Naive B cell (primary cell): ENCODE data around the gene GSG1L. TPM values are rescaled to one million over a fixed set of nuclear protein-coding genes. Genes with fewer than 3 reads are reported as not detected.

ENCODE experiments used
- ATAC-seq, 2 donors: fragments of 150-1000 bp; cut with Tn5 transposase; 2 replicates each; pipeline ENCODE4 v1.10.0; 2021; ENCODE audit warnings: low read depth in 2 of 2, mild to moderate bottlenecking in 2 of 2, moderate library complexity in 2 of 2
- DNase-seq: peaks from one replicate; pipeline ENCODE4 v3.0.0; 2022
- H3K27ac Mint-ChIP-seq, 6 donors: one replicate each; pipeline ENCODE4 v1.8.0; 2020 to 2022; ENCODE audit warnings: mild to moderate bottlenecking in 6 of 6, mixed read lengths in 6 of 6, moderate library complexity in 5 of 6, inconsistent platforms in 2 of 6
- H3K27me3 Mint-ChIP-seq, 3 donors: one replicate each; pipeline ENCODE4 v1.8.0; 2021 to 2022; ENCODE audit warnings: mixed read lengths in 3 of 3, mild to moderate bottlenecking in 1 of 3
- H3K36me3 Mint-ChIP-seq, 2 donors: one replicate each; pipeline ENCODE4 v1.8.0; 2020 to 2022; ENCODE audit warnings: mixed read lengths in 2 of 2, inconsistent platforms in 1 of 2, mild to moderate bottlenecking in 1 of 2
- H3K4me1 Mint-ChIP-seq, 3 donors: one replicate each; pipeline ENCODE4 v1.8.0; 2020 to 2022; ENCODE audit warnings: mixed read lengths in 3 of 3, inconsistent platforms in 1 of 3, mild to moderate bottlenecking in 1 of 3, moderate library complexity in 1 of 3
- H3K4me3 Mint-ChIP-seq, 8 donors: one replicate each; pipeline ENCODE4 v1.8.0; 2020 to 2022; ENCODE audit warnings: mild to moderate bottlenecking in 8 of 8, mixed read lengths in 8 of 8, moderate library complexity in 8 of 8, inconsistent platforms in 2 of 8
- H3K9me3 Mint-ChIP-seq, 7 donors: one replicate each; pipeline ENCODE4 v1.8.0; 2020 to 2022; ENCODE audit warnings: mixed read lengths in 7 of 7, mild to moderate bottlenecking in 5 of 7, inconsistent platforms in 2 of 7, moderate library complexity in 1 of 7
- polyA plus RNA-seq, 6 donors: library from polyadenylated mRNA; unstranded; fragments of 300-500 nt; fragmentation: Illumina TruSeq; gene quantifications; one replicate each; pipeline ENCODE4 v1.2.3, GENCODE V29; 2021; ENCODE audit warnings: low read depth in 6 of 6

Gene GSG1L
- polyA plus RNA-seq, 6 donors from 2014 or later: not detected

- no peak for DNase-seq
- no peak overlapping the region for H3K4me3 Mint-ChIP-seq
- H3K27ac Mint-ChIP-seq: no peak overlapping the region
- peaks cover 0 to 9% (median 0%) of the 10 kb centered on the region in 7 donors for H3K9me3 Mint-ChIP-seq
- H3K4me1 Mint-ChIP-seq: no peaks in the 10 kb centered on the region
- peaks cover 0 to 8% of the 10 kb centered on the region in 2 donors for H3K36me3 Mint-ChIP-seq
- no peak for ATAC-seq
- H3K27me3 Mint-ChIP-seq: peaks cover 8 to 51% (median 18%) of the 10 kb centered on the region in 3 donors
These were observed 219.7 kb downstream of the GSG1L start for GRCh38 chr16:27843800-27844199.

GRCh38 chr16:27841911-27842310 lies 221.6 kb downstream of the GSG1L start:
- Mint-ChIP-seq H3K4me3 (no peak overlapping the region), H3K9me3 (peaks cover under 1 to 12% (median 2%) of the 10 kb centered on the region in 7 donors), H3K27ac (no peak overlapping the region), H3K4me1 (no peaks in the 10 kb centered on the region), H3K36me3 (peaks cover 0 to 2% of the 10 kb centered on the region in 2 donors), H3K27me3 (peaks cover 9 to 46% (median 14%) of the 10 kb centered on the region in 3 donors)
- ATAC-seq (no peak), DNase-seq (no peak)

GRCh38 chr16:27841061-27841801 lies 222.3 kb downstream of the GSG1L start:
- H3K9me3 Mint-ChIP-seq: peaks cover 4 to 18% (median 8%) of the 10 kb centered on the region in 7 donors
- H3K27me3 Mint-ChIP-seq: peaks cover 9 to 51% (median 20%) of the 10 kb centered on the region in 3 donors
- H3K36me3 Mint-ChIP-seq: peaks cover 0 to 9% of the 10 kb centered on the region in 2 donors
- ATAC-seq: no peak
- H3K27ac Mint-ChIP-seq: no peak overlapping the region
- H3K4me3 Mint-ChIP-seq: no peak overlapping the region
- no peaks in the 10 kb centered on the region for H3K4me1 Mint-ChIP-seq
- no peak for DNase-seq

GRCh38 chr16:27840311-27841060 lies 223.0 kb downstream of the GSG1L start:
- Mint-ChIP-seq H3K4me3 (no peak overlapping the region), H3K27ac (no peak overlapping the region), H3K27me3 (peaks cover 9 to 50% (median 21%) of the 10 kb centered on the region in 3 donors), H3K4me1 (no peaks in the 10 kb centered on the region), H3K36me3 (peaks cover 0 to 10% of the 10 kb centered on the region in 2 donors), H3K9me3 (peaks cover 4 to 14% (median 7%) of the 10 kb centered on the region in 7 donors)
- DNase-seq (no peak), ATAC-seq (no peak)

- H3K36me3 Mint-ChIP-seq: peaks cover 0 to 10% of the 10 kb centered on the region in 2 donors
- no peak overlapping the region for H3K27ac Mint-ChIP-seq
- ATAC-seq: no peak
- H3K4me1 Mint-ChIP-seq: no peaks in the 10 kb centered on the region
- H3K4me3 Mint-ChIP-seq: no peak overlapping the region
- peaks cover 9 to 51% (median 29%) of the 10 kb centered on the region in 3 donors for H3K27me3 Mint-ChIP-seq
- no peak for DNase-seq
- H3K9me3 Mint-ChIP-seq: peaks cover 4 to 14% (median 7%) of the 10 kb centered on the region in 7 donors
These were observed 224.1 kb downstream of the GSG1L start for GRCh38 chr16:27839419-27839818.

- H3K4me3 Mint-ChIP-seq: no peak overlapping the region
- ATAC-seq (no peak), DNase-seq (no peak)
- H3K27ac Mint-ChIP-seq: no peak overlapping the region
- H3K9me3 Mint-ChIP-seq: peaks cover 4 to 14% (median 7%) of the 10 kb centered on the region in 7 donors
- H3K4me1 Mint-ChIP-seq: no peaks in the 10 kb centered on the region
- H3K27me3 Mint-ChIP-seq: peaks cover 6 to 46% (median 29%) of the 10 kb centered on the region in 3 donors
- H3K36me3 Mint-ChIP-seq: peaks cover 0 to 10% of the 10 kb centered on the region in 2 donors
These were observed 224.9 kb downstream of the GSG1L start for GRCh38 chr16:27838536-27839175.

GRCh38 chr16:27829975-27830374 lies 233.5 kb downstream of the GSG1L start:
- Mint-ChIP-seq H3K4me1 (no peaks in the 10 kb centered on the region), H3K36me3 (peaks cover 0 to 10% of the 10 kb centered on the region in 2 donors), H3K27me3 (peaks cover 6 to 12% (median 6%) of the 10 kb centered on the region in 3 donors), H3K4me3 (no peak overlapping the region), H3K27ac (peak overlapping the region in 1 of 6 donors; percentile 40), H3K9me3 (peaks cover 11 to 24% (median 17%) of the 10 kb centered on the region in 7 donors)
- DNase-seq (no peak), ATAC-seq (no peak)

GRCh38 chr16:27828671-27829070 lies 234.8 kb downstream of the GSG1L start:
- peak overlapping the region in 1 of 6 donors; percentile 62 for H3K27ac Mint-ChIP-seq
- no peak for DNase-seq

GRCh38 chr16:27827765-27828164 lies 235.7 kb downstream of the GSG1L start:
- H3K27me3 Mint-ChIP-seq: peaks cover 0 to 10% (median 6%) of the 10 kb centered on the region in 3 donors
- H3K36me3 Mint-ChIP-seq: peaks cover 0 to 10% of the 10 kb centered on the region in 2 donors
- peaks cover 11 to 24% (median 17%) of the 10 kb centered on the region in 7 donors for H3K9me3 Mint-ChIP-seq
- no peak overlapping the region for H3K27ac Mint-ChIP-seq
- no peaks in the 10 kb centered on the region for H3K4me1 Mint-ChIP-seq
- ATAC-seq (no peak), DNase-seq (no peak)
- no peak overlapping the region for H3K4me3 Mint-ChIP-seq

More at GRCh38 chr16:27828671-27829070, 234.8 kb downstream of the GSG1L start:
- H3K4me3 Mint-ChIP-seq: no peak overlapping the region
- ATAC-seq: no peak
- H3K4me1 Mint-ChIP-seq: no peaks in the 10 kb centered on the region
- peaks cover 0 to 10% of the 10 kb centered on the region in 2 donors for H3K36me3 Mint-ChIP-seq
- peaks cover 11 to 24% (median 17%) of the 10 kb centered on the region in 7 donors for H3K9me3 Mint-ChIP-seq
- peaks cover 0 to 10% (median 6%) of the 10 kb centered on the region in 3 donors for H3K27me3 Mint-ChIP-seq

GRCh38 chr16:27826893-27827289 lies 236.6 kb downstream of the GSG1L start:
- Mint-ChIP-seq H3K27ac (no peak overlapping the region), H3K9me3 (peaks cover 11 to 23% (median 17%) of the 10 kb centered on the region in 7 donors)
- no peak for ATAC-seq

GRCh38 chr16:27826081-27826892 lies 237.2 kb downstream of the GSG1L start:
- Mint-ChIP-seq H3K4me1 (no peaks in the 10 kb centered on the region), H3K9me3 (peaks cover 11 to 22% (median 15%) of the 10 kb centered on the region in 7 donors), H3K27me3 (peaks cover under 1 to 10% (median 3%) of the 10 kb centered on the region in 3 donors), H3K4me3 (no peak overlapping the region), H3K27ac (no peak overlapping the region), H3K36me3 (peaks cover 0 to 10% of the 10 kb centered on the region in 2 donors)
- DNase-seq: no peak
- ATAC-seq: no peak

More at GRCh38 chr16:27826893-27827289, 236.6 kb downstream of the GSG1L start:
- Mint-ChIP-seq H3K36me3 (peaks cover 0 to 10% of the 10 kb centered on the region in 2 donors), H3K4me3 (no peak overlapping the region), H3K4me1 (no peaks in the 10 kb centered on the region), H3K27me3 (peaks cover 0 to 10% (median 3%) of the 10 kb centered on the region in 3 donors)
- DNase-seq: no peak

- no peaks in the 10 kb centered on the region for H3K36me3 Mint-ChIP-seq
- no peak for ATAC-seq
- DNase-seq: no peak
- H3K4me1 Mint-ChIP-seq: no peaks in the 10 kb centered on the region
- no peak overlapping the region for H3K4me3 Mint-ChIP-seq
- peaks cover 2 to 12% (median 6%) of the 10 kb centered on the region in 7 donors for H3K9me3 Mint-ChIP-seq
- H3K27ac Mint-ChIP-seq: no peak overlapping the region
- H3K27me3 Mint-ChIP-seq: peaks cover 3 to 12% (median 5%) of the 10 kb centered on the region in 3 donors
These were observed 238.7 kb downstream of the GSG1L start for GRCh38 chr16:27824786-27825185.
